GM18526 (cell line): ENCODE data around the gene CACNA1C.

ENCODE experiments used
- POLR2A ChIP-seq: IDR thresholded peaks from 3 replicates; pipeline ENCODE4 v1.6.1; 2011; ENCODE audit not compliant: insufficient read length; ENCODE audit errors: extremely low read depth

CACNA1C gene

GRCh38 chr12:2020511-2020910 is 32.3 kb upstream of the CACNA1C start:
- TF ChIP-seq POLR2A, result no peak

DNA sequence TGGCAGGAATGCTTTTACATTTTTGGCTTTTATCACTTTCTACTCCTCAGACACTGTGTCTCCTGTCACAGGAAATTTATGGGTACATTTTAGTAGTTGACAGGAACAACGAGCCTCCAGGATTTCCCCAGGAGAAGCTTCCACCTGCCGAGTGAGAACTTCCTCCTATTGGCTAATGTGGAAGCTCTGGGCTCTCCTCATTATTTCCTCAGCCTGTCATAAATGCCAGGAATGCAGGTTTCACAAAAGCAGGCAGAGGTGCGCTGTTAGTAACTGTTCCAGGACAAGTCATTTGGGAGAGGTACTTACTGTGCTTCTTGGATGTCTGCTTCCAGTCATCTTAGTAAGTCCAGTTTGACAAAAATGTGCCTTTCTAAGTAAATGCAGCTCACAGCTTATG is 29.4 kb upstream of the CACNA1C start:
- TF ChIP-seq POLR2A, result no peak

- no peak for TF ChIP-seq POLR2A
Measured at GRCh38 chr12:2027351-2027750, 25.4 kb upstream of the CACNA1C start.

GRCh38 chr12:2029851-2030250 is 22.9 kb upstream of the CACNA1C start:
- TF ChIP-seq POLR2A, result no peak

DNA sequence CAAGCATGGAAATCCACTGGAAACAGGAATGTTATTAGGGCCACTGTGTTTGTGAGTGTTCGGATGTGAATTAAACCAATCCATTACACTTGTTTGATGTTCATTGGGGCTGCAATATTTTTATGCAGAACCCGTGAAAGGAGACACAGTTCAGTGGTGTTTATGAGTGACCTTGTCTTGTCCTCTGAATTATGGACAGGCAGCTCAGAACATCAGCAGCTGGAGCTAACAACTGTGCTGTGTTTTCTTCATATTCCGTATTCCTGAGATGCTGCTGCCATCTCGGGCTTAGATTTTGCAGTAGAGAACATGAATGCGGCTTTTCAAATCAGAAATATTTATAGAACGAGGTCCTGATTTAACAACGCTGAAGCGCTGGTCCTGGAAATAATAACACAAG is 20.3 kb upstream of the CACNA1C start:
- TF ChIP-seq POLR2A, result no peak

- no peak for TF ChIP-seq POLR2A
Measured at GRCh38 chr12:2034633-2035430, 18.0 kb upstream of the CACNA1C start.

DNA sequence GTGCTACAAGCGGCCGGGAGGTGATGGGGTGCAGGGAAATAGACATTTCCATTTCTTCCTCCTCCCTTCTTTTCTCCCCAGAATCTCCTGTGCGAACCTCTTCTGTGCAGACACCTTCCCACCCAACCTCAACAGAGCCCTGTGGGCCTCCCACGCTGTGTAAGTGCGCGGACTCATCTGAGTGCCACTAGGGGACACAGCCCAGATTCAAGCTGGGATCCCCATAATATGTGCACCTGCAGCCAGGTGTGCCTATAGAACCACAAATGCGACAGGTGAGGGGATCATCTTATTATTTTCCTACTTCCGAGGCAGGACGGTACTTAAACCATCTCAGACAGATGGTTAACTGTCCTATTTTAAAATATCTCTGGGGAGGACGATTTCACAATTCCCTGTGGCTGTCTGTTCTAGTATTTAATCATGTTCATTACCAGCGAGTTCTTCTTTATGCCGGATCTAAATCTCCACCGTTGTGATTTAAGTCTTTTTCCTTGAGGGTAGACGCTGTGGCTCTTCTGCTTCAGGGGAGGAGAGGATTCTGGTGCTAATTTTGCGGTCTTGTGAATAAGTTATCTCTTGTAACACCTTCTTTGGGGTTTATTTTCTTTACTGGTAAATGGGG is 17.2 kb upstream of the CACNA1C start:
- no peak for TF ChIP-seq POLR2A

- TF ChIP-seq POLR2A, result no peak
Measured at GRCh38 chr12:2039034-2039433, 13.8 kb upstream of the CACNA1C start.

- no peak for TF ChIP-seq POLR2A
Measured at GRCh38 chr12:2043054-2043453, 9.7 kb upstream of the CACNA1C start.

GRCh38 chr12:2044165-2044564 is 8.6 kb upstream of the CACNA1C start:
- no peak for TF ChIP-seq POLR2A

GRCh38 chr12:2046957-2047356 is 5.8 kb upstream of the CACNA1C start:
- TF ChIP-seq POLR2A, result no peak

DNA sequence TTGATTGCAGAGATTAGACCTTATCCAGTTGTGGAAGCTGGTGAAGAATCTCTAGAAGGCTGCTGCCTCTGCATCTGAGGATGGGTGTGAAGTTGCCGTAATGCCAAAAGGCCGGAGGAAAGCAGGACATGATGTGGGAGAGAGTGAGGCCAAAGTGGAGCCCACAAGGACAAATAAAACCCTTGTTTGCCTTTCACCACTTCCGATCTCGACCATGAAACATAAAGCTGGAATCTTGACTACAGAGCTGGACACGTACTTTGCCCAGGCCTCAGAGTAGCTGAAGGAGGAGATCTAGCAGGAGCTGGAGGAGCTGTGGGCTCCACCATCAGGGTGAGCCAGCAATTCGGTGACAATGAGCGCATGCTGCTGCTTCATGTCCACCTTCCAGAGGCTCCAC is 5.0 kb upstream of the CACNA1C start:
- TF ChIP-seq POLR2A, result no peak

GRCh38 chr12:2049604-2050540 is 2.9 kb upstream of the CACNA1C start:
- TF ChIP-seq POLR2A, result no peak

DNA sequence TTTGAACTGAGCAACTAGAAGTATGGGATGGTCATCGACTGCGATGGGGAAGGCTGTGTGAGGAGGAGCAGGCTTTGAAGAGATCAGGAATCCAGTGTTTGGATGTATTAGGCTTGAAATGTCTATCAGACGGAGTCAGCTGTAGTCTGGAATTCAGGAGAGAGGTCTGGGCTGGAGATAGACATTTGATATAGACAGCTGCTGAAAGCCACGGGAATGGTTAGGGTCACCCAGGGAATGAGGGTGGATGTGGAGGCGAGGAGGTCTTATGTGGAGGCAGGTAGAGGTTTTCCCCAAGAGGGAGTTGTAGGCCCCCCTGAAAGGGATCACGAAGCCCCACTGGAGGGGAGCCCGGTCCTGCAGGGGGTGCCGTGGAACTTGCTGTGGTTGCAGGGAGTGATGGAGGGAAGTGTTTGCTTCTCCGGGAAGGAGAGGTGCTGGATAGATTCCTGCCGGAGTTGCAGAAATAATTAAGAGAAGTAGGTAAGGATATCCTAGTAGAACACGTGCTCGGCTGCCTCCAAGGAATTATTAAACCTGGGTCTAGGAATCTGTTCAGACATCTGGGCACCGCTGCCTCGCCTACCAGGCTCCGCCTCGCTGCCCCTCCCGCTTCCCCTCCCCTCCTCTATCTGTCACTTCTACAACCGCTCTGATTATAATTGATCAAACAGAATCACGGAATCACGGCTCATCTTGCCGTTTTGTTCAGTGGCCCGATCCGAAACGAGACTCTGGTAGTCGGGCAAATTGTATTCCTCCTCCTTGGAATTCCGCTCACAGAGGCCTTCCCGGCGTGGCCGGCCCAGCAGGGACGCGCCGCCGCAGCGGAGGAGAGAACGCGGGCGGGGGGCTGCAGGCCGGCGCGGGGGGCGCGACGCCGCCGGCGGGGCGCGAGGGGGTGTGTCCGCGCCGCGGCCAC is 826 bp upstream of the CACNA1C start:
- TF ChIP-seq POLR2A, result no peak

- TF ChIP-seq POLR2A, result no peak
Measured at GRCh38 chr12:2053691-2054090, 904 bp downstream of the CACNA1C start.
